ENCODE measurements around the gene EID2.

The EID2 gene

GRCh38 chr19:39539518-39540332 lies at the start of gene EID2:
TSS of gene EID2 (minus strand) at chr19:39540161. CDS start at chr19:39540079, 82 bp downstream.
- peak; percentile 96 for DNase-seq

- no peak for DNase-seq
Observed at GRCh38 chr19:39588066-39588465, 48.1 kb upstream of the EID2 start.

GRCh38 chr19:39587496-39587895 lies 47.5 kb upstream of the EID2 start:
- DNase-seq = no peak

GRCh38 chr19:39582891-39583625 lies 43.1 kb upstream of the EID2 start:
- DNase-seq = no peak

- DNase-seq = no peak
Observed at GRCh38 chr19:39582442-39582841, 42.5 kb upstream of the EID2 start.

GRCh38 chr19:39568604-39569003 lies 28.6 kb upstream of the EID2 start:
- DNase-seq = no peak

GRCh38 chr19:39566064-39566463 lies 26.1 kb upstream of the EID2 start:
- DNase-seq = no peak

- no peak for DNase-seq
Observed at GRCh38 chr19:39563408-39563807, 23.4 kb upstream of the EID2 start.

- DNase-seq = no peak
Observed at GRCh38 chr19:39558624-39559117, 18.7 kb upstream of the EID2 start.

- DNase-seq = no peak
Observed at GRCh38 chr19:39557811-39558623, 18.1 kb upstream of the EID2 start.

- no peak for DNase-seq
Observed at GRCh38 chr19:39555883-39556282, 15.9 kb upstream of the EID2 start.

- DNase-seq = no peak
Observed at GRCh38 chr19:39554701-39555311, 14.8 kb upstream of the EID2 start.

- no peak for DNase-seq
Observed at GRCh38 chr19:39553082-39553652, 13.2 kb upstream of the EID2 start.

GRCh38 chr19:39550197-39550596 lies 10.2 kb upstream of the EID2 start:
- no peak for DNase-seq

- no peak for DNase-seq
Observed at GRCh38 chr19:39546599-39546998, 6.6 kb upstream of the EID2 start.

GRCh38 chr19:39544911-39545310 lies 5.0 kb upstream of the EID2 start:
- DNase-seq = no peak

GRCh38 chr19:39544226-39544903 lies 4.4 kb upstream of the EID2 start:
- no peak for DNase-seq

GRCh38 chr19:39543477-39543857 lies 3.5 kb upstream of the EID2 start:
- DNase-seq = no peak

- DNase-seq = no peak
Observed at GRCh38 chr19:39542206-39542605, 2.2 kb upstream of the EID2 start.

- DNase-seq = no peak
Observed at GRCh38 chr19:39540333-39540673, 342 bp upstream of the EID2 start.

- DNase-seq = peak; percentile 37
Observed at GRCh38 chr19:39539165-39539517, 820 bp downstream of the EID2 start.

- DNase-seq = no peak
Observed at GRCh38 chr19:39533791-39534190, 6.2 kb downstream of the EID2 start.
